OCI-LY3 (cell line): ENCODE measurements around the gene NDUFS8.

ENCODE experiments used
- CTCF ChIP-seq: fragments of 200-600, 300-600 bp; sonication (generic); IDR thresholded peaks from 2 replicates; pipeline ENCODE4 v1.5.1; 2014; ENCODE audit warnings: antibody characterized with exemption, low read length, low read depth
- EZH2phosphoT487 ChIP-seq: fragments of 200-600 bp; shearing (Covaris generic); IDR thresholded peaks from 2 replicates; pipeline ENCODE4 v1.6.1; 2018; ENCODE audit warnings: antibody characterized with exemption, mixed run types, low read depth

DNA sequence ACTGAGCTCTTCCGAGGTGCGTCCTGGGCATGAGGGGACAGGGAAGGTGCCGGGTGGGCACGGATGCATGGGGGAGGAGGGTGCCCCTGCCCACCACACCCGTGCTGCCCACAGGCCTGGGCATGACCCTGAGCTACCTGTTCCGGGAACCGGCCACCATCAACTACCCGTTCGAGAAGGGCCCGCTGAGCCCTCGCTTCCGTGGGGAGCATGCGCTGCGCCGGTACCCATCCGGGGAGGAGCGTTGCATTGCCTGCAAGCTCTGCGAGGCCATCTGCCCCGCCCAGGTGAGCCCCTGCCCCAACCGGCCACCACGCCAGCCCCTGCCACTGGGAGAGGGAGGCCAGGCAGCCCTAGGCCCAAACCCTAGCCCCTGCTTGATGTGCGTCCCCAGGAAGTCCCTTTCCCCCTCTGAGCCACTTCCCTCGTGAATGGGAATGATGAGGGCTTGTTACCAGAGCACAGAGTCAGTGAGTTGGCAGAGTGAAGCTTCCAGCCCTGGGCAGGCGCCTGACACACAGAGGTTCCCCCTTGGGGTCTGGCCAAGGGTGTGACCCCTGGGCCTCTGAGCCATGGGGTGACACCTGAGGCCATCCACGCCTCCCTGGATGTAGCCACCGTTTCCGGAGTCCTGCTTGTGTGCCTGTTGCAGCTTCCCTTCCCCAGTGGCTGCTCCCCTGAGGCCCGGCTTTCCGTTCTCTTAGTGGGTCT lies 2.7 kb downstream of the NDUFS8 start:
- TF ChIP-seq CTCF = no peak
- TF ChIP-seq EZH2phosphoT487 = no peak
